ENCODE measurements around the gene UNC93B1.
A peak's percentile ranks its signal among the peaks of the same experiment; 100 is the strongest.

Gene UNC93B1

DNA sequence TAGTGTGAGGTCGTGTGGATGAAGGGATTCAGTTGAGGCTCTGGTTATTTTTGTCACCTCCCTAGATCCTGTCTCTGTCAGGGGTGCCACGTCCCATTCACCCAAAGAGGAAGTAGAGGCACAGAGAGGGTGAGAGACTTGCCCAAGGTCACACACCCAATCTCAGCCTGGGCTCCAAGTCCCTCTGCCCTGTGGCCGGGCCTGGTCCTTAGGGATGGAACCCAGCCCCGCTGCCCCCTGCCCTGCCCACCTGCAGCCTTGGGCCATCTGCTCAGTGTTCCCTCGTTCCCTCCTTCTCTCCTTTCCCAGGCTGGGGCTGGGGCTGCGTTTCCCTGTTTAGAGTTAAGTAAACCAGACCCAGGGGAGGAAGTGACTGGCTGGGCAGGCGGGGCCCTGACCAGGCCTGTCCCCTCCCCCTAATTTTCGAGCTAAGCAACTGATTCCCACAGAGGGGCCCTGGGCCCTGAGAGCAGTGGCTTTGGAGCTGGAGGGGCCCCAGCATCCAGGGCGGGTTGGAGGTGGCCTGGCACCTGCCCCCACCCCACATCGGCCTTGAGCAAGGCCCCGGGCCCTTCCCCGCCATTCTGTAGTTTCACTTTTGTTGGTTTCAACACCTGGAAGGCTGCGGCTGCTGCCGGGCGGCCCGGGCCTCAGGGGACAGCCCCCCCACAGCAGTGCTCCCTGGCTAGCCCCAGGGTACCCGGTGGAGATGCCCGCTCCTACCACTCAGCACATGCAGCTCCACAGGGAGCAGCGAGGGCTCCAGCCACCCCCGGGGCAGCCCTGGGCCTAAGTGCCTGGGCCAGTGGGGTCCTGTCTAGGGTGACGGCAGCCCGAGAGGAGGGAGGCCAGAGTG is 36.4 kb upstream of the UNC93B1 start:
- H3K27ac ChIP-seq: peak overlapping the region; percentile 75
- peak; percentile 45 for DNase-seq
- TF ChIP-seq CTCF (IDR thresholded peaks at IDR 0.05; ENCODE audit: low read depth, low read length, missing control alignments): no peak
- H3K27me3 ChIP-seq (replicated peaks): no peaks in the 10 kb centered on the region
- H3K36me3 ChIP-seq (replicated peaks): peaks cover 31% of the 10 kb centered on the region
- in situ Hi-C loops (cut with HindIII; ENCODE audit: low pct_ligation_motif_present, low sequenced_read_pairs): no loop called here
- H3K4me3 ChIP-seq (ENCODE audit: low read depth, low read length): peak overlapping the region; percentile 68

DNA sequence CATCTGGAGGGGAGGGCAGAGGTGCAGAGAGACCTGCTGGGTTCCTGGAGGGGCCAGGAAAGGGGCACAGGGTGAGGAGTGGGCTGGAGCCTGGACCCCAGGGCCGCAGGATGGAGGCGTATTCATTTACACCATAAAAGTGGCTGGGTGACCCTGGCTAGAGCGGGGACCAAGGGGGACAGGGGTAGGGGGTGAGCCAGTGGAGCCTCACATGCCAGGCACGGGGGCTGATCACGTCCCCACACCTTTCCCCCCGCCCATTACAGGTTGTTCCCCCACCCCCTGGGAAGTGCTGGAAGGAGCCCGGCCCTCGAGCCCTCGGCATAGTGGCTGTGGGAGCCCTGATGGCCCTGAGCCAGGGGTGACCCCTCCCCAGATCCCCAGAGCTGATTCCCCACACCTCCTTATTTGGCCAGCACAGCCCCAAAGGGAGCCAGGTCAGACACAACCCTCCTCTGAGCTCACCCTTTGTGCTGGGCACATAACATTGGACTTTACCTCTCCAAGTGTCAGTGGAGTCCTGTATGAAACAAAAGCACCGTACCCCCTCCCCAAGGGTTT is 35.7 kb upstream of the UNC93B1 start:
- TF ChIP-seq CTCF (IDR thresholded peaks at IDR 0.05; ENCODE audit: low read depth, low read length, missing control alignments): no peak
- in situ Hi-C loops (cut with HindIII; ENCODE audit: low pct_ligation_motif_present, low sequenced_read_pairs): no loop called here
- Histone ChIP-seq H3K36me3 (replicated peaks) (peaks cover 24% of the 10 kb centered on the region), H3K27me3 (replicated peaks) (no peaks in the 10 kb centered on the region), H3K4me3 (ENCODE audit: low read depth, low read length) (peak overlapping the region; percentile 68), H3K27ac (peak overlapping the region; percentile 75)
- DNase-seq: no peak

DNA sequence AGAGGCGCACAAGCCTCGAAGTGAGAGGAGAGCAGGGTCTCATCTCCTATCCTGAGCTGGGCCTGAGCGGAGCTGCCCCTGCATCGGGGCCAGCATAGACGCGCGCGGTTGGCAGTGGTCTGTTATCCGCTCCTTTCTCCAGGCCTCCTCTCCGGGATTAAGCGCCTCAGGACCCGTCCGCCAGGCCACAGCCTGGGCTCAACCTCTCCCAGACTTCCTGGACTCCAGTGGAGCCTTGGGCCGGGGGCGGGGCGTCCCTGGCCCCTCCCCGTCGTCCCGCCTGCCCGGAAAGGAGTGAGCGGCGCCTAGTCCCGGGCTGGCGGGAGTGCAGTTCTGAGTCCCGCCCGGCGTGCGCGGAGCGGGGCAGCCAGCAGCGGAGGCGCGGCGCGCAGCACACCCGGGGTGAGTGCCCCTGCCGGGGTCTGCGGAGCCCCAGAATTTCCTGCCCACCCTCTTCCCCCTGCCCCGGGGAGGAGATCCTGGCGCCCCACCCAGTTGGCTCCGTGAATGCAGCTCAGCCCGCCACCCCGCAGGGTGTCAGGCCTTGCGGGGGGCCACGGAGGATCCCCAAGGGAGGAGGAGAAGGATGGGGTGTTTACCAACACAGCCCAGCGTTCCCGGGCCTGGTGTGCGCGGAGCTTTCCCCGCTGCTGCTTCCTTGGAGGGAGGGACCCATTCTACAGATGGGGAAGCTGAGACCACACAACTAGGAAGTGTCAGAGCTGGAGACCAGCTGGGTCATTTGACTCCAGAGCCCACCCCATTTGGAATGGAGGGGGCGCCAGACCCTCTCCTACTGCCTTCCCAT is 35.0 kb upstream of the UNC93B1 start, which contains the start of gene TCIRG1:
TCIRG1 (plus strand) TSS at position 308 of the 808 bp plus-strand sequence. CDS start 2,247 bp downstream, outside the sequence.
- peaks cover 23% of the 10 kb centered on the region for H3K36me3 ChIP-seq (replicated peaks)
- TF ChIP-seq CTCF (IDR thresholded peaks at IDR 0.05; ENCODE audit: low read depth, low read length, missing control alignments): no peak

GRCh38 chr11:68038226-68038717 is 34.4 kb upstream of the UNC93B1 start:
- Histone ChIP-seq H3K36me3 (replicated peaks) (peaks cover 24% of the 10 kb centered on the region), H3K4me3 (ENCODE audit: low read depth, low read length) (peak overlapping the region; percentile 68), H3K27me3 (replicated peaks) (no peaks in the 10 kb centered on the region), H3K27ac (peak overlapping the region; percentile 75)
- no peak for DNase-seq
- TF ChIP-seq CTCF (IDR thresholded peaks at IDR 0.05; ENCODE audit: low read depth, low read length, missing control alignments): no peak
- in situ Hi-C loops (cut with HindIII; ENCODE audit: low pct_ligation_motif_present, low sequenced_read_pairs): no loop called here

More for the DNA sequence above, 35.0 kb upstream of the UNC93B1 start, which contains the start of gene TCIRG1:
- Histone ChIP-seq H3K4me3 (ENCODE audit: low read depth, low read length) (peak within 1 kb of the TSS; percentile 68), H3K27ac (peak within 1 kb of the TSS; percentile 75), H3K27me3 (replicated peaks) (no peaks in the 10 kb centered on the region)
- in situ Hi-C loops (cut with HindIII; ENCODE audit: low pct_ligation_motif_present, low sequenced_read_pairs): no loop called here
- DNase-seq: peak; percentile 46

DNA sequence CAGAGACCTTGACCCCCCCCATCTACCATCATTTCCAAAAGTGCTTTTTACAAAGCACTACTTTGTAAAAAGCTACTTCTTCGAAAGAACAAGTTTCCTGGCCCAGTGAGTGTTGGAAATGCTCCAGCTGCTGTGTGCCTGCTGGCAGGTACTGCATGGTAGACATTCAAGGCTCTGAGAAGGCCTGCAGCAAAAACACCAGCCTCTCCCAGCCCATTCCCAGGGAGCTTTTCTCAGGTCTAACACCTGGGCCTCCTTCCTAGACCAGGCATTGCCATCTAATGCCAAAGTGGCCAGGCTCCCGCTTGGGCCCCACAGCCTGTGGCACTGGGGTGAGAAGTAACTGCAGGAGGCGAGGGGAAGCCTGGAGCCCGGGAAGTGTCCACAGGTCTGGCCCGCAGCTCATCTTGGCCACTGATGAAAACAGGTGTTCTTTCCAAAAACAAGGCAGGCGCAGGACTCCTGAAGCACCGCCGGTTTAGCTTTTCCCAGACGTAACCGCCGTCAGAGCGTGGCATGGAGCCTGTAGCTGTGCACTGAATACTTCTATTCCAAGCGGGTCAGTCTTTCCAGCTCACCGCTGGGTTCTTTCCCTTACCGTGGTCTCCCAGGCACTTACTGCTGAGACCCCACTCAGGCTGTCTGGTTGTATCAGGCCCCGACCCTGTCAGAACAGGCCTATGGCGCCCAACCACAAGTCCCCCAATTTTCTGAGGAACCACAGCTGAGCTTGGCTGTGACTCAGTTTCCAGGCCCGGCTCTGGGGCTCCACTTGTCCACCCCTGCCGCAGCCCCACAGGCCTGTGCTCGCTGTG is 33.7 kb upstream of the UNC93B1 start:
- Histone ChIP-seq H3K36me3 (replicated peaks) (peaks cover 21% of the 10 kb centered on the region), H3K4me3 (ENCODE audit: low read depth, low read length) (no peak overlapping the region), H3K27ac (no peak overlapping the region), H3K27me3 (replicated peaks) (no peaks in the 10 kb centered on the region)
- in situ Hi-C loops (cut with HindIII; ENCODE audit: low pct_ligation_motif_present, low sequenced_read_pairs): no loop called here
- no peak for DNase-seq
- TF ChIP-seq CTCF (IDR thresholded peaks at IDR 0.05; ENCODE audit: low read depth, low read length, missing control alignments): no peak

All from brain microvascular endothelial cell (primary cell).